Testis (tissue), 3 donors: ENCODE measurements around the gene RTF1. TPM values are rescaled to one million over a fixed set of nuclear protein-coding genes. Genes with fewer than 3 reads are reported as not detected.

Experiments used
- DNase-seq: peaks from one replicate; pipeline ENCODE4 v3.0.0-alpha.2; 2019
- H3K27ac ChIP-seq, 2 donors: fragments of 200-600 bp; sonication (generic); one replicate each; pipeline ENCODE4 v1.5.1; 2019
- H3K27me3 ChIP-seq: fragments of 200-600 bp; sonication (generic); one replicate; pipeline ENCODE4 v1.5.1; 2019
- H3K36me3 ChIP-seq: fragments of 200-600 bp; sonication (generic); one replicate; pipeline ENCODE4 v1.5.1; 2017; ENCODE audit warnings: low read depth; ENCODE audit errors: missing control alignments
- H3K4me1 ChIP-seq: fragments of 200-600 bp; sonication (generic); one replicate; pipeline ENCODE4 v1.5.1; 2019
- H3K4me3 ChIP-seq, 2 donors: fragments of 200-600 bp; sonication (generic); one replicate each; pipeline ENCODE4 v1.5.1; 2017 to 2019
- H3K9me3 ChIP-seq: fragments of 200-600 bp; sonication (generic); one replicate; pipeline ENCODE4 v1.5.1; 2017
- POLR2A ChIP-seq: fragments of 450-650 bp; IDR thresholded peaks from one replicate; pipeline ENCODE4 v1.6.1; 2017; ENCODE audit warnings: antibody characterized with exemption, mild to moderate bottlenecking, moderate library complexity
- WGBS, 2 donors: methylation state at CpG; one replicate each; pipeline ENCODE4 v1.1.5; 2018; 5-methylcytosine and 5-hydroxymethylcytosine counted together
- intact Hi-C: fragments of 100-400 bp; cut with DNase I; formaldehyde crosslinking; loops from one replicate; pipeline ENCODE4 v1.15.1; 2023; ENCODE audit warnings: low total_unique reads
- polyA plus RNA-seq: library from polyadenylated mRNA; stranded (reverse); fragments of 350-450 nt; fragmentation: Illumina TruSeq; extraction: RNeasy Lipid Tissue Mini Kit (QIAGEN cat#74804); gene quantifications from one replicate; pipeline ENCODE4 v1.2.3, GENCODE V29; 2014; ENCODE audit warnings: low read depth, low replicate concordance; ENCODE audit not compliant: insufficient read depth
- total RNA-seq, 2 donors: library from RNA; depleted of rRNA; stranded (reverse); fragments of >200 nt; gene quantifications; one replicate each; pipeline ENCODE4 v1.2.3, GENCODE V29; 2016
- TF ChIP-seq, protein P1 (sequence below), 3 experiments: fragments of 450-650 bp in 2 of 3; fragments of 200-600 bp in 1 of 3; sonication (generic) in 1 of 3; IDR thresholded peaks; one replicate each; pipeline ENCODE4 v1.5.1; 2016 to 2019; ENCODE audit warnings: antibody characterized with exemption in 3 of 3, mild to moderate bottlenecking in 2 of 3, moderate library complexity in 1 of 3

RTF1 gene
- total and polyA plus RNA-seq, 3 donors from 2014 or later = 27.8 to 82.7 (median 56.9) TPM

DNA sequence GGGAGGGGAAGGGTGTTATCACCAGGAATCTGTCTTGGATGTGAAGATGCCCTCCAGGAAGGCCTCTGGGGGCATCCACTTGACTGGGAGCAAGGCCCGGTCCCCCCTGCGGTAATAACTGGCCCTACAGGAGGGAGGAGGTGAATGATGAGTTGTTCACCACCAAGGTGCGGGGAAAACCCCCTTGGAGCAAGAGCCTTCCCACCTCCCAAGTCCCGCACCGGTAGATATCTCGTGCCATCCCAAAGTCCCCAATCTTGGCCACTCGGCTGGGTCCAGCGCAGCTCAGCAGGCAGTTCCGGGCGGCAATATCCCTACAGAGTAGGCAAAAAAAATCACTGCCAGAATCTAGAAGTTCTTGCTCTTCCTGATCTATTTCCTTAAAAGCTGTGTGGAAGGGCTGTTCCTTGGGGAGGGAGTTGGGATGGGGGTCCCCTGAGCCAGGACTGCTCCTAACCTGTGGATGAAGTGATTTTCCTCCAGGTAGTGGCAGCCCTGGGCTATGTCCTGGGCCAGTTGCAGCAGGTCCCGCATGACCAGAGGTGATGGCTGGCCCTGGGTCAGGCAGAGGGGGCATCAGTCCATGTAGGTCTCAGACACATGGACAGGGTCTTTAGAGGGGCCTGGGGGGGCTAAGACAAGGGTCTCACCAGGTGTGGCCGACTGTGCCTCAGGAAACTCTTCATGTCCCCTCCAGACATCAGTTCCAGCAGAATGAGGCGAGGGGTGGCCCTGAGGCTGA is 88.0 kb downstream of the RTF1 start:
- WGBS, 2 donors = 95 to 96% methylated on average over 8 to 13 of the region's 13 CpGs

DNA sequence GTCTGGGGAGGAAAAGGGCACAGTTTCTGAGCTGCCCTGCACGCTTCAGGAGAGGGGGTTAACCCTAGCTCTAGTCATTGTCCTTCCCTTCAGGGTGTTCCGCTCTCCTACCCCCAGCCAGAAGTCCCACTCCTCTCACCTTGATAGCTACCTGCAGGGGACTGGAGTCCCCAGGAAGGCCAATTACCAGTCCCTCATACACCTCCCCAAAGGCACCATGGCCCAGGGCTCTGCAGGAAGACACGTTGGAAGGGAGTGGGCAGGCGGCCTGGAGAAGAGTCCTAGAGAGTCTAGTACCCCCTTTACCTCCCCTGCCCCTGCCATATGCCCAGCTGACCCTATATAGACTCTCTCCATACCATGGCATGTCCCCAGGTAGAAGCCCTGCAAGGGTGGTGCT is 88.9 kb downstream of the RTF1 start:
- Histone ChIP-seq H3K9me3 (no peaks in the 10 kb centered on the region), H3K27ac (no peak overlapping the region), H3K36me3 (no peaks in the 10 kb centered on the region), H3K4me3 (no peak overlapping the region), H3K27me3 (no peaks in the 10 kb centered on the region), H3K4me1 (no peaks in the 10 kb centered on the region)
- no peak for TF ChIP-seq POLR2A
- TF ChIP-seq, protein P1, sequence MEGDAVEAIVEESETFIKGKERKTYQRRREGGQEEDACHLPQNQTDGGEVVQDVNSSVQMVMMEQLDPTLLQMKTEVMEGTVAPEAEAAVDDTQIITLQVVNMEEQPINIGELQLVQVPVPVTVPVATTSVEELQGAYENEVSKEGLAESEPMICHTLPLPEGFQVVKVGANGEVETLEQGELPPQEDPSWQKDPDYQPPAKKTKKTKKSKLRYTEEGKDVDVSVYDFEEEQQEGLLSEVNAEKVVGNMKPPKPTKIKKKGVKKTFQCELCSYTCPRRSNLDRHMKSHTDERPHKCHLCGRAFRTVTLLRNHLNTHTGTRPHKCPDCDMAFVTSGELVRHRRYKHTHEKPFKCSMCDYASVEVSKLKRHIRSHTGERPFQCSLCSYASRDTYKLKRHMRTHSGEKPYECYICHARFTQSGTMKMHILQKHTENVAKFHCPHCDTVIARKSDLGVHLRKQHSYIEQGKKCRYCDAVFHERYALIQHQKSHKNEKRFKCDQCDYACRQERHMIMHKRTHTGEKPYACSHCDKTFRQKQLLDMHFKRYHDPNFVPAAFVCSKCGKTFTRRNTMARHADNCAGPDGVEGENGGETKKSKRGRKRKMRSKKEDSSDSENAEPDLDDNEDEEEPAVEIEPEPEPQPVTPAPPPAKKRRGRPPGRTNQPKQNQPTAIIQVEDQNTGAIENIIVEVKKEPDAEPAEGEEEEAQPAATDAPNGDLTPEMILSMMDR (IDR thresholded peaks at IDR 0.05) = no peak
- no peak for DNase-seq
- intact Hi-C loops = no loop called here
- 92% methylated on average over 4 of the region's 4 CpGs; no CpG with 5 or more reads in 1 of the 2 donors for WGBS, 2 donors

More for the DNA sequence above, 88.0 kb downstream of the RTF1 start:
- Histone ChIP-seq H3K4me3 (no peak overlapping the region), H3K36me3 (no peaks in the 10 kb centered on the region), H3K27me3 (no peaks in the 10 kb centered on the region), H3K9me3 (no peaks in the 10 kb centered on the region), H3K4me1 (no peaks in the 10 kb centered on the region), H3K27ac (no peak overlapping the region)
- TF ChIP-seq, protein P1 (IDR thresholded peaks at IDR 0.05) = no peak
- no peak for TF ChIP-seq POLR2A
- no peak for DNase-seq
- intact Hi-C loops = no loop called here

DNA sequence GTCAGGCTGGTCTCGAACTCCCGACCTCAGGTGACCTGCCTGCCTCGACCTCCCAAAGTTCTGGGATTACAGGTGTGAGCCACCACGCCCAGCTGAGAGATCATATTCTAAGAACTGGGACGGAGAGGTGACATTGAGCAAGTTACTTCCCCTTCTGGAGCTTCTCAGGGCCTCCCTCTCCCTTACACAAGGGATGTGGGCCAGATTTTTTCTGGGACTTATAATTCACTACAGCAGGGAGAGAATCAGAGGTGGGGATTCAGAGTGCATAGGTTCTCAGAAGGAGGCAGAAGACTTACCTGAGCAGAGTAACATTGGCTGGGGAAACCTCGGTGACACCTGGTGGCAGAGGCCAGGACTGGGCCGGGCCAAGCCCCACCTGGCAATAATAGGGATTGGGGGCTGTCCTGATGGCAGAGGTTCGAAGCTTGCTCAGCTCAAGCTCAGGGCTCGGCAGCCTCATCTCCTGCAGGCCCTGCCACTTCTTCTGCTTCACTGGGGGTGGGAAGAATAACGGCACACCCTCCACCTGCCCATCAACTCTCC is 90.0 kb downstream of the RTF1 start:
- no peak for DNase-seq
- Histone ChIP-seq H3K9me3 (no peaks in the 10 kb centered on the region), H3K4me1 (peaks cover 3% of the 10 kb centered on the region), H3K27me3 (no peaks in the 10 kb centered on the region), H3K36me3 (no peaks in the 10 kb centered on the region), H3K4me3 (no peak overlapping the region), H3K27ac (no peak overlapping the region)
- 71 to 86% methylated on average over 8 to 10 of the region's 10 CpGs for WGBS, 2 donors
- intact Hi-C loops = no loop called here
- TF ChIP-seq, protein P1 (IDR thresholded peaks at IDR 0.05) = no peak
- TF ChIP-seq POLR2A = no peak

DNA sequence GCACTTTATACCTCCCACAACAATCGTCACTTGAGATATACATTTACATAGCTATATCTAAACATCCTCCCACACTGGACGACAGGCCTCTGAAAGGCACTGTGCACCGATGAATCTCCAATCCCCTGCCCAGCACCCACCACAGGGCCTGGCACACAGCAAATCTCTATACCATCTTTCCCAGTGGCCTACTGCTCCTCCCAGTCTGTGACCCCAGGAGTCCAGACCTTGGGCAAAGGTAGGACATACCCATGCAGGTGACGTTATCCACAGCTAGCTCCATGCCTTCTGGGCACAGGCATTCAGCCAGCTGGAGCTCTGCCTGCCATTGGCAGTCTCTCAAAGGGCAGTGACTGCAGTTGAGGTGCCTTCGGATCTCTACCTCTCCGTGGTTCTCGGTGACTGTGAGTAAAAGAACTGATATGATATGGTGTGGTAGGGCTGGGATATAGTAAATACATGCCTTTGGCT is 91.0 kb downstream of the RTF1 start:
- intact Hi-C loops = no loop called here
- TF ChIP-seq POLR2A = no peak
- TF ChIP-seq, protein P1 (IDR thresholded peaks at IDR 0.05) = no peak
- H3K27ac ChIP-seq = no peak overlapping the region
- H3K4me3 ChIP-seq = no peak overlapping the region
- H3K4me1 ChIP-seq = peaks cover 13% of the 10 kb centered on the region
- H3K9me3 ChIP-seq = no peaks in the 10 kb centered on the region
- no peaks in the 10 kb centered on the region for H3K36me3 ChIP-seq
- 66 to 71% methylated on average over 7 of the region's 7 CpGs for WGBS, 2 donors
- H3K27me3 ChIP-seq = no peaks in the 10 kb centered on the region
- peak; percentile 21 for DNase-seq
